OCI-LY1 (cell line): ENCODE data around the gene FTO.

Source experiments
- CTCF ChIP-seq: fragments of 200-600 bp; sonication (generic), shearing (Covaris generic); IDR thresholded peaks from 2 replicates; pipeline ENCODE4 v1.5.1; 2017; ENCODE audit warnings: mild to moderate bottlenecking, antibody characterized with exemption, low read length, moderate library complexity, mixed read lengths
- EZH2 ChIP-seq: fragments of 200-600 bp; sonication (generic), shearing (Covaris generic); IDR thresholded peaks from 2 replicates; pipeline ENCODE4 v1.8.0; 2017; ENCODE audit warnings: borderline replicate concordance, mixed run types, mild to moderate bottlenecking, antibody characterized with exemption, low read length, moderate library complexity, mixed read lengths

DNA sequence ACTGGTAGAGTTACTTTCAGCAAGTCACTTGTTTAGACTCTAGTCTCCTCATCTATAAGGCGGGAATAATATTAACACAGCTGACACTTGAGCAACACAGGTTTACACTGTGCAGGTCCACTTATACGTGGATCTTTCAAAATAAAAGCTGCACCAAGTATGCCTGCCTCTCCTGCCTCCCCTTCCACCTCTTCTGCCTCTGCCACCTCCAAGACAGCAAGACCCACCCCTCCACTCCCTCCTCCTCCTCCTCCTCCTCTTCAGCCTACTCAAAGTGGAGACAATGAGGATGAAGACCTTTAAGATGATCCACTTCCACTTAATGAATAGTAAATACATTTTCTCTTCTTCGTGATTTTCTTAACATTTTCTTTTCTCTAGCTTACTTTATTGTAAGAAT is 285.6 kb downstream of the FTO start:
- no peak for TF ChIP-seq CTCF
- TF ChIP-seq EZH2 = no peak
